ES-I3 (cell line): Measurements from ENCODE around the gene PLCZ1.
"Not testable (repeated sequence)": the region's sequence is repeated elsewhere in the genome, so short reads cannot be mapped to it uniquely, and the experiment has no call there.

Source experiments
- H3K36me3 ChIP-seq: 2 replicates; pipeline ENCODE4 v1.6.1; 2013; ENCODE audit warnings: mild to moderate bottlenecking, low read length, control low read depth, moderate library complexity; ENCODE audit not compliant: insufficient read depth
- H3K4me1 ChIP-seq: 2 replicates; pipeline ENCODE4 v1.6.1; 2013; ENCODE audit warnings: mild to moderate bottlenecking, control low read depth, low read length; ENCODE audit not compliant: insufficient read depth
- H3K9ac ChIP-seq: 2 replicates; pipeline ENCODE4 v1.6.1; 2013; ENCODE audit warnings: low read depth, mild to moderate bottlenecking, low read length, moderate library complexity
- H3K9me3 ChIP-seq: 2 replicates; pipeline ENCODE4 v1.6.1; 2013; ENCODE audit warnings: mild to moderate bottlenecking, low read length, moderate library complexity; ENCODE audit not compliant: control insufficient read depth, insufficient read depth

The PLCZ1 gene

GRCh38 chr12:18723752-18724151 is 14.1 kb downstream of the PLCZ1 start:
- Histone ChIP-seq H3K9ac (no peak overlapping the region), H3K9me3 (no peaks in the 10 kb centered on the region), H3K4me1 (no peaks in the 10 kb centered on the region), H3K36me3 (no peaks in the 10 kb centered on the region)

- Histone ChIP-seq H3K9ac (no peak overlapping the region), H3K9me3 (no peaks in the 10 kb centered on the region), H3K4me1 (no peaks in the 10 kb centered on the region), H3K36me3 (no peaks in the 10 kb centered on the region)
These were observed 16.4 kb downstream of the PLCZ1 start for GRCh38 chr12:18721452-18721851.

GRCh38 chr12:18720690-18721089 is 17.1 kb downstream of the PLCZ1 start:
- H3K9me3 ChIP-seq, result no peaks in the 10 kb centered on the region
- H3K4me1 ChIP-seq, result no peaks in the 10 kb centered on the region
- H3K9ac ChIP-seq, result no peak overlapping the region
- no peaks in the 10 kb centered on the region for H3K36me3 ChIP-seq

- Histone ChIP-seq H3K9ac (no peak overlapping the region), H3K36me3 (no peaks in the 10 kb centered on the region), H3K4me1 (no peaks in the 10 kb centered on the region), H3K9me3 (no peaks in the 10 kb centered on the region)
These were observed 17.8 kb downstream of the PLCZ1 start for GRCh38 chr12:18719922-18720510.

- no peaks in the 10 kb centered on the region for H3K4me1 ChIP-seq
- H3K9me3 ChIP-seq, result no peaks in the 10 kb centered on the region
- H3K36me3 ChIP-seq, result no peaks in the 10 kb centered on the region
- H3K9ac ChIP-seq, result no peak overlapping the region
These were observed 19.4 kb downstream of the PLCZ1 start for GRCh38 chr12:18718462-18718861.

- Histone ChIP-seq H3K9me3 (no peaks in the 10 kb centered on the region), H3K9ac (no peak overlapping the region), H3K4me1 (no peaks in the 10 kb centered on the region), H3K36me3 (no peaks in the 10 kb centered on the region)
These were observed 21.6 kb downstream of the PLCZ1 start for GRCh38 chr12:18716236-18716635.

GRCh38 chr12:18706798-18707197 is 31.0 kb downstream of the PLCZ1 start:
- Histone ChIP-seq H3K4me1 (peaks cover 5% of the 10 kb centered on the region; the same call in 1 of the 2 replicates), H3K9me3 (no peaks in the 10 kb centered on the region), H3K9ac (no peak overlapping the region), H3K36me3 (no peaks in the 10 kb centered on the region)

- Histone ChIP-seq H3K9ac (no peak overlapping the region), H3K9me3 (no peaks in the 10 kb centered on the region), H3K4me1 (peaks cover 5% of the 10 kb centered on the region; the same call in 1 of the 2 replicates), H3K36me3 (no peaks in the 10 kb centered on the region)
These were observed 33.9 kb downstream of the PLCZ1 start for GRCh38 chr12:18703911-18704310.

GRCh38 chr12:18703321-18703720 is 34.5 kb downstream of the PLCZ1 start:
- peaks cover 5% of the 10 kb centered on the region; the same call in 1 of the 2 replicates for H3K4me1 ChIP-seq
- no peaks in the 10 kb centered on the region for H3K9me3 ChIP-seq
- H3K36me3 ChIP-seq, result no peaks in the 10 kb centered on the region
- H3K9ac ChIP-seq, result no peak overlapping the region

- Histone ChIP-seq H3K9me3 (no peaks in the 10 kb centered on the region), H3K4me1 (peaks cover 5% of the 10 kb centered on the region; the same call in 1 of the 2 replicates), H3K9ac (no peak overlapping the region), H3K36me3 (no peaks in the 10 kb centered on the region)
These were observed 37.5 kb downstream of the PLCZ1 start for GRCh38 chr12:18700271-18700670.

- Histone ChIP-seq H3K9me3 (no peaks in the 10 kb centered on the region), H3K4me1 (no peaks in the 10 kb centered on the region), H3K9ac (no peak overlapping the region), H3K36me3 (no peaks in the 10 kb centered on the region)
These were observed 40.7 kb downstream of the PLCZ1 start for GRCh38 chr12:18696971-18697602.

GRCh38 chr12:18693986-18694385 is 43.8 kb downstream of the PLCZ1 start:
- not testable (repeated sequence) for H3K36me3 ChIP-seq, H3K9ac ChIP-seq, H3K4me1 ChIP-seq, H3K9me3 ChIP-seq

GRCh38 chr12:18690653-18691052 is 47.2 kb downstream of the PLCZ1 start:
- H3K9me3 ChIP-seq, result no peaks in the 10 kb centered on the region
- no peak overlapping the region for H3K9ac ChIP-seq
- no peaks in the 10 kb centered on the region for H3K36me3 ChIP-seq
- H3K4me1 ChIP-seq, result no peaks in the 10 kb centered on the region

- Histone ChIP-seq H3K36me3 (no peaks in the 10 kb centered on the region), H3K4me1 (no peaks in the 10 kb centered on the region), H3K9ac (no peak overlapping the region), H3K9me3 (no peaks in the 10 kb centered on the region)
These were observed 48.0 kb downstream of the PLCZ1 start for GRCh38 chr12:18689771-18690170.

- H3K4me1 ChIP-seq, result peaks cover 3% of the 10 kb centered on the region; the same call in 1 of the 2 replicates
- H3K9ac ChIP-seq, result no peak overlapping the region
- no peaks in the 10 kb centered on the region for H3K9me3 ChIP-seq
- no peaks in the 10 kb centered on the region for H3K36me3 ChIP-seq
These were observed 53.4 kb downstream of the PLCZ1 start for GRCh38 chr12:18684430-18684829.
